Measurements from ENCODE around the gene ZBTB7C. TPM values are rescaled to one million over a fixed set of nuclear protein-coding genes. Genes with fewer than 3 reads are reported as not detected.

ZBTB7C gene
- polyA plus RNA-seq, 1 of the 3 experiments (the other 2 are of a cell fraction) = 0.05 TPM

GRCh38 chr18:48203288-48203945, 205.8 kb downstream of the ZBTB7C start:
- TF ChIP-seq GABPA (IDR thresholded peaks at IDR 0.05; ENCODE audit: low read depth) = no peak
- TF ChIP-seq NFIC (IDR thresholded peaks at IDR 0.05; ENCODE audit: borderline replicate concordance) = no peak
- H3K9me2 ChIP-seq = no peaks in the 10 kb centered on the region
- H3K27ac ChIP-seq (ENCODE audit: low read depth in 2 of 2, low read length in 1 of 2) = no peak overlapping the region
- POLR2A ChIA-PET = no interaction called here
- no peaks in the 10 kb centered on the region for H3K9me3 ChIP-seq
- peaks cover 0 to under 1% of the 10 kb centered on the region in 2 experiments; a peak in 1 of 4 replicates for H3K4me1 ChIP-seq (ENCODE audit: control insufficient read depth in 1 of 2, insufficient read depth in 2 of 2, low read depth in 1 of 2, low read length in 1 of 2)
- H3K27me3 ChIP-seq (ENCODE audit: insufficient read depth) = no peaks in the 10 kb centered on the region; the same call in 1 of the 2 replicates
- no peak for DNase-seq
- H3K36me3 ChIP-seq (replicated peaks in 1 of 2; ENCODE audit: control insufficient read depth in 1 of 2, insufficient read depth in 2 of 2, low read length in 1 of 2) = no peaks in the 10 kb centered on the region
- no peak overlapping the region for H3K9ac ChIP-seq
- no peak overlapping the region for H3K4me2 ChIP-seq
- H3K79me2 ChIP-seq (ENCODE audit: insufficient read depth) = no peaks in the 10 kb centered on the region
- WGBS (ENCODE audit: low lambda C conversion rate) = 74% methylated on average over 4 of the region's 4 CpGs
- no peaks in the 10 kb centered on the region for H4K20me1 ChIP-seq (ENCODE audit: insufficient read depth)
- H2AFZ ChIP-seq (ENCODE audit: low read depth) = no peak overlapping the region
- no peak overlapping the region for H3K4me3 ChIP-seq (ENCODE audit: low read depth in 2 of 2, low read length in 1 of 2)
- CTCF ChIA-PET = interaction anchor here (1.2 kb wide), 1 partner anchor 16 kb away, joined by 3 read pairs; no protein-coding TSS in a partner anchor
- no peaks in the 10 kb centered on the region for H3F3A ChIP-seq (replicated peaks; ENCODE audit: insufficient read depth)

GRCh38 chr18:48202350-48203260, 206.6 kb downstream of the ZBTB7C start:
- Histone ChIP-seq H3K9me3 (no peaks in the 10 kb centered on the region), H3K9me2 (no peaks in the 10 kb centered on the region), H3K4me2 (no peak overlapping the region), H3K36me3 (replicated peaks in 1 of 2; ENCODE audit: control insufficient read depth in 1 of 2, insufficient read depth in 2 of 2, low read length in 1 of 2) (no peaks in the 10 kb centered on the region), H3K4me1 (ENCODE audit: control insufficient read depth in 1 of 2, insufficient read depth in 2 of 2, low read depth in 1 of 2, low read length in 1 of 2) (peaks cover 0 to 4% of the 10 kb centered on the region in 2 experiments; a peak in 1 of 4 replicates), H3K27ac (ENCODE audit: low read depth in 2 of 2, low read length in 1 of 2) (no peak overlapping the region), H3K9ac (no peak overlapping the region), H2AFZ (ENCODE audit: low read depth) (no peak overlapping the region), H4K20me1 (ENCODE audit: insufficient read depth) (no peaks in the 10 kb centered on the region), H3K27me3 (ENCODE audit: insufficient read depth) (no peaks in the 10 kb centered on the region; the same call in 1 of the 2 replicates), H3F3A (replicated peaks; ENCODE audit: insufficient read depth) (no peaks in the 10 kb centered on the region), H3K79me2 (ENCODE audit: insufficient read depth) (no peaks in the 10 kb centered on the region), H3K4me3 (ENCODE audit: low read depth in 2 of 2, low read length in 1 of 2) (no peak overlapping the region)
- ChIA-PET CTCF (interaction anchor here (0.8 to 1.2 kb wide), 2 partner anchors 11 to 17 kb away, joined by 3 read pairs; no protein-coding TSS in a partner anchor), POLR2A (no interaction called here)
- DNase-seq = no peak
- WGBS (ENCODE audit: low lambda C conversion rate) = 58% methylated on average over 12 of the region's 15 CpGs
- TF ChIP-seq TAF1 (IDR thresholded peaks at IDR 0.05; ENCODE audit: borderline replicate concordance, low read depth, low read length) (no peak), CTCF (IDR thresholded peaks at IDR 0.05) (no peak), SIN3A (IDR thresholded peaks at IDR 0.05; ENCODE audit: borderline replicate concordance, low read depth, low read length) (no peak), RFX5 (IDR thresholded peaks at IDR 0.05; ENCODE audit: low read length) (no peak), YY1 (IDR thresholded peaks at IDR 0.05; ENCODE audit: low read depth) (no peak), FOXJ3 (CRISPR knock-in tag; IDR thresholded peaks at IDR 0.05) (no peak), RCOR1 (IDR thresholded peaks at IDR 0.05; ENCODE audit: low read length) (no peak), PBX3 (IDR thresholded peaks at IDR 0.05) (no peak)

All from SK-N-SH (cell line).